LNCAP (cell line): ENCODE measurements around the gene NRG2.

Experiments
- TF ChIP-seq, protein P1 (sequence below): fragments of 450-650 bp; IDR thresholded peaks from 2 replicates; pipeline ENCODE4 v1.5.1; 2017; ENCODE audit warnings: mild to moderate bottlenecking

The NRG2 gene

DNA sequence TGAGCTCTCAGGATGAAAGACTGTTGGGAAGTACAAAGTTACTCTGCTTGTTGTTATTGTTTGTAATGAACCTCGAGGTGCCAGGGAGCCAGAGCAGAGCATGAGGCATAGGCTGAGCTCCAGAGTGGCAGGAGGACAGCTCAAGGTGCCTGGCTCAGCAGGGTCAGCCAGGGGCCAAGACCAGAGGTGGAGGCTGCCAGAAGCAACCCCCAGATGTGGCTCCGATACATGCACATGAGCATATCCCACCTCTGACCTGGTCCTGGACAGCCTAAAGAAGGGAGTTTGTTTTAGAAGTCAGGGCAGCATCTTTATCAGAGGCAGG lies 141.9 kb downstream of the NRG2 start:
- TF ChIP-seq, protein P1, sequence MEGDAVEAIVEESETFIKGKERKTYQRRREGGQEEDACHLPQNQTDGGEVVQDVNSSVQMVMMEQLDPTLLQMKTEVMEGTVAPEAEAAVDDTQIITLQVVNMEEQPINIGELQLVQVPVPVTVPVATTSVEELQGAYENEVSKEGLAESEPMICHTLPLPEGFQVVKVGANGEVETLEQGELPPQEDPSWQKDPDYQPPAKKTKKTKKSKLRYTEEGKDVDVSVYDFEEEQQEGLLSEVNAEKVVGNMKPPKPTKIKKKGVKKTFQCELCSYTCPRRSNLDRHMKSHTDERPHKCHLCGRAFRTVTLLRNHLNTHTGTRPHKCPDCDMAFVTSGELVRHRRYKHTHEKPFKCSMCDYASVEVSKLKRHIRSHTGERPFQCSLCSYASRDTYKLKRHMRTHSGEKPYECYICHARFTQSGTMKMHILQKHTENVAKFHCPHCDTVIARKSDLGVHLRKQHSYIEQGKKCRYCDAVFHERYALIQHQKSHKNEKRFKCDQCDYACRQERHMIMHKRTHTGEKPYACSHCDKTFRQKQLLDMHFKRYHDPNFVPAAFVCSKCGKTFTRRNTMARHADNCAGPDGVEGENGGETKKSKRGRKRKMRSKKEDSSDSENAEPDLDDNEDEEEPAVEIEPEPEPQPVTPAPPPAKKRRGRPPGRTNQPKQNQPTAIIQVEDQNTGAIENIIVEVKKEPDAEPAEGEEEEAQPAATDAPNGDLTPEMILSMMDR, result no peak

DNA sequence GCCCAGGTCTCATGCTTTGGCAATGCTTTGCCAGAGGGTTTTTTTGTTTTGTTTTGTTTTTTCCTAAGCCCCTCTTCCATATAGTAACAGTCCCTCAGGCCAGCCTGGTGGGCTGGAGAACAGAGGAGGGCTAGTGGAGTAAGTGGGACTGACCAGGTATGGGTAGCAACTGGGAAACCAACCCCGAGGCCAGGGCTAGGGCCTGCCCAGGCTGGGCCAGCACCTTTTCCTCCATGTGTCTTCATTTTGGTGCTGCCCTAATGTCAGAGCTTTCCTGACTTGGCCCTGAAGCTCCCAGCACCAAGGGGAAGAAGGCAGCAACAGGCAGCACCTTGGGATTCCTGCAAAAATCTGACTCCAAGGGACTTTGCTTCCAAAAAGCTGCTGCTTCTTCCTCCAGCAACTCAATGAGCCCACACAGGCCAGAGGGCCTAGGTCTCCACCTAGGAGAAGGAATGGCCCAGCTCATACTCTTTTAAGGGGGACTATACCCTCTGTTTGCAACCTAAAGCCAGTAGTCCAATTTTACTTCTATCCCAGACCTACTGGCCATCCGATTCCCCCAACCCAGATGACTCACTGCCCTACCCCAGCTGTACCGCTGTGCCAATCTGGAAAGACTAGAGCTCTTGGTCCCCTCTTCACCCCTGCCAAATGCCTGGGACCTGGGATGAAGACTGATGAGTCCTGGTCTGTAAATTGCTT lies 142.4 kb downstream of the NRG2 start:
- TF ChIP-seq, protein P1, result no peak

DNA sequence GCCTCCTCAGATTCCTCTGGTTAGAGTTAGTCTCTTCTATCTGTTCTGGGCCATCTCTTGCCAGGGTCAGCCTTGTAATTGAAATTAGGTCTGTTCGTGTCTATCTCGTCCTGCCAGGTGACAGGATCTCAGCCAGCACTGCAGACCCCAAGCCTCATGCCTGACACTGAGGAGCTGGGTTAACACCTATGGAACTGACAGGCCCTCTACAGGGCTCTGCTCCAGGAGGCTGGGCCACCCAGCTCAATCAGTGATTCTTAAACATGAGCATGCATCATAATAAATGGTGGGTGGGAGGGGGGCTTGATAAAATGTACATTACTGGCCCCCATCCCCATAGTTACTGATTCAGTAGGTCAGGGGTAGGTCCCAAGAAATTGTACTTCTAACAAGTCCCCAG lies 144.1 kb downstream of the NRG2 start:
- TF ChIP-seq, protein P1, result no peak

DNA sequence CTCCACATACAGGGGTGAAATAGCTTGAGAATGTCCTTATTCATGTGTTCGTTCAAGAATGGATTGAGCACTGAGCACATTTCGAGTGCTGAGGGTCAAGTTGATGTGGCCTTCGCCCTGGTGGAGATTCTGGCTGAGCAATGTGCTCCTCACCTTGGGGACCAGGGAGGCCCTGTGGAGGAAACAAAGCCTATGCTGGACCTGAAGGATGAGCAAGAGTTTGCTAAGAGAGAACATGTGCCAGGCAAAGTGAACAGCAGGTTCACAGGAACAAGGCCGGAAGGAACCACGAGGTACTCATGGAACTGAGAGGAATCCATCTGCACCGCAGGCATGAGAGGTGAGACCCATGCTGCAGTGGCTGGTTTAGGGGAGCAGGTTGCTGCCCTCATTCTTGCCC lies 145.1 kb downstream of the NRG2 start:
- TF ChIP-seq, protein P1, result no peak

DNA sequence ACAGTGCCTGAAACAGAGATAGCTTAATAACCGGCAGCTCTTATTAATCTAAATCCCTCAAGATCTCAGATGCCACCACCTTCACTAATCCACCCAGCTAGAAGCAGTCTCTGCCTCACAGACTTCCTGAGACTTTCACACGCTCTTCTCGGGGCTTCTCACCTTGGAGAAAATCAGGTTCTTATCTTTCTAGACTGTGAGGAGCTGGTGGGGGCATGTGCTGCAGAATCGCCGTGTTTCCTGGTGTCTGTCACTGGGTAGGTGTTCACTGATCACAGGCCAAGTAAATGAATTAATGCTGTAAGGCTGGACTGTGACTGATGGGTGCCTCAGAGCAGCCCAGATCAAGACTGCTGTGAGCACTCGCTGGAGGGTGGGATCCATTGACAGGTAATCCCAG lies 145.8 kb downstream of the NRG2 start:
- TF ChIP-seq, protein P1, result no peak

DNA sequence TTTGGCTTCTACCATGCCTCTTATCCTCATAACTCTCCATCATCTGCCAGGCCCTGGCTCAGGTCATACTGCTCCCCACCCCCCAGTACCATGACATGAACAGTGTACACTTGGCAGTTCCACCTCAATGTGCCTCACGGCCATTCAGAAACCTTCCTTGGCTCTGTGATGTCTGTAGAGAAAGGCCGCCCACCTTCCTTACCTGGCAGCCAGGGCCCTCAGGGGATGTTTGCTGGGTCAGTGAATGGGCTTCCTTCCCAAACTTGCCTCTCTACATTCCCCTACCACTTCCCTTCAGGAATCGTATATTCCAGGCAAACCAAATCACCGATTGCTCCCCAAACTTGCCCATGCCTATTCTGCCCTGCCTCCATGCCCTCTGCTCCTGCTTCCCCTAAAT lies 146.4 kb downstream of the NRG2 start:
- TF ChIP-seq, protein P1, result no peak

DNA sequence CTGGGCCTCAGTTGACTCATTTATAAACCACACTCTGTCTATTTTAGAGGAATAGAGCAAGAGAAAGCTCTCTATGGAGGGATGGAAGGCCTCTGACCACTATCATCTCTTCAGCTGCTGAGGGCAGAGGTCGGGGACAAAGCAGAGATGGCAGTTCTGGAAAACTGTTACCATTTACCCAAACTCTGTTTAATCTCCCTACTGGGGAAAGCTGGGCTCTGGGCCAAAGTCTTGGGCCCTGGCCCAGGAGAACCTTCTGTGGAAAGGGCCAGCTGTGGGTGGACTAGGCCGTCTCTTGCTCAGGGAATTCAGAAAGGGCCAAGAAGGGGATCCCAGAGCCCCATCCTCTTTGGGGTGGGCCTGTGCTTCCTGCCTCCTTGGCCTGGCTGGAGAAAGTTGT lies 147.5 kb downstream of the NRG2 start:
- TF ChIP-seq, protein P1, result no peak

DNA sequence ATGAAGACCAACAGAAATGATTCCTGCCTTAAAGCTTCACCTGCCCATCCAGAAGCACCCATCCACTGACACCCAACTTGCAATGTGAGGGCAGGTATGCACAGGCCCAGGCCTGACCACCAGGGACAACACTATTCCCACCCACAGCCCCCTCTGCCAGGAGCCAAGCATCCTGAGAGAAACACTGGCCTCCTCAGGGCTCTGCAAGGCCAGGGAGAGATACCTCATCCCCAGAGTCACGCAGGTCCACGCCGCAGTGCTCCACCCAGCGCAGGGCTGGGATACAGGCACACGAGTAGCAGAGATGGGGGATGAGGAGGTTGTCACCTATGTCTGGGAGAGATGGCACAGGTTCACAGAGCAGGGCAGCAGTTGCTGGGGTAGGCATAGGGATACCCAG lies 148.1 kb downstream of the NRG2 start:
- TF ChIP-seq, protein P1, result no peak
